ENCODE data around the gene TMEM59L.

- TF ChIP-seq CTCF (IDR thresholded peaks at IDR 0.05) (no peak), POLR2A (IDR thresholded peaks at IDR 0.05) (no peak), POLR2AphosphoS5 (IDR thresholded peaks at IDR 0.05) (no peak)
Measured at GRCh38 chr19:18605196-18605545, 7.5 kb upstream of the TMEM59L start.
